Pancreas (tissue), 10 donors: ENCODE data around the gene OR10G3. TPM values are rescaled to one million over a fixed set of nuclear protein-coding genes. Genes with fewer than 3 reads are reported as not detected.
"Not testable (repeated sequence)": the region's sequence is repeated elsewhere in the genome, so short reads cannot be mapped to it uniquely, and the experiment has no call there.

Experiments
- ATAC-seq, 4 donors: fragments of 200-7000 bp; cut with Tn5 transposase; one replicate each; pipeline versions ENCODE4 v1.8.0 to v1.9.1; 2020; ENCODE audit warnings: mild to moderate bottlenecking in 4 of 4, moderate library complexity in 4 of 4
- DNase-seq, 6 donors: peaks; one replicate each; pipeline ENCODE4 v3.0.0-alpha.2; 2020
- FAIRE-seq: peaks from 2 replicates; lab custom pipeline; 2012; peaks lifted over from hg19 to GRCh38; lab: Jason Lieb, UNC
- H3K27ac ChIP-seq, 4 donors: fragments of 200-600 bp; sonication (generic); 1 replicate in 3 of 4; 2 replicates in 1 of 4; pipeline versions ENCODE4 v1.5.0 to v1.8.0; 2020
- H3K27me3 ChIP-seq, 4 donors: fragments of 200-600 bp; one replicate each; pipeline ENCODE4 v1.8.0; 2021
- H3K36me3 ChIP-seq, 3 donors: fragments of 200-600 bp; sonication (generic) in 1 of 3; one replicate each; pipeline versions ENCODE4 v1.5.0 to v1.8.0; 2020 to 2021
- H3K4me1 ChIP-seq, 3 donors: fragments of 200-600 bp; one replicate each; pipeline ENCODE4 v1.8.0; 2021
- H3K4me3 ChIP-seq, 4 donors: fragments of 200-600 bp; sonication (generic) in 2 of 4; one replicate each; pipeline versions ENCODE4 v1.5.0 to v1.8.0; 2020 to 2021
- H3K9me3 ChIP-seq, 4 donors: fragments of 200-600 bp; one replicate each; pipeline ENCODE4 v1.8.0; 2021
- WGBS, 2 donors: extraction: QIAGEN DNeasy Blood & Tissue Kit; methylation state at CpG; one replicate each; pipeline ENCODE4 v1.1.7; 2013; 5-methylcytosine and 5-hydroxymethylcytosine counted together
- intact Hi-C, 3 donors: fragments of 100-400 bp; cut with DNase I; formaldehyde crosslinking; loops; one replicate each; pipeline versions ENCODE4 v1.11.1 to v1.14.2; 2022
- polyA plus RNA-seq, 2 donors: library from polyadenylated mRNA; stranded (reverse); fragments of 200-250 nt; gene quantifications; one replicate each; pipeline ENCODE4 v1.2.3, GENCODE V29; 2013
- total RNA-seq, 6 donors: library from RNA; stranded (reverse); fragmentation: NEBNext Ultra II Directional in 4 of 6; extraction: Animal tissue kit (Norgen Biotek cat#: 25700) in 4 of 6; gene quantifications; one replicate each; pipeline versions ENCODE4 v1.2.1 to v1.2.4, GENCODE V29; 2021 to 2023
- TF ChIP-seq, protein P1 (sequence below), 4 donors: fragments of 200-600 bp; sonication (generic) in 3 of 4; IDR thresholded peaks; one replicate each; pipeline versions ENCODE4 v1.5.0 to v1.8.0; 2021; ENCODE audit warnings: antibody characterized with exemption in 4 of 4
- donor health status: healthy with polysubstance abuse.
- donor health status: DM: no; HTN: no; CAD: no; lungs with moderate emphysema.
- donor health status: DM: no; HTN: no; CAD: no.
- donor health status: control.
- donor health status: control.
- donor health status: Bipolar disorder and iron deficiency.
- donor health status: DM: yes; HTN: yes; CAD: no.
- donor health status: DM: no; HTN: no; CAD: no.
- donor health status: DM: no; HTN: no; CAD: no.
- donor health status: DM: yes; HTN: yes; CAD: no.

Gene OR10G3, protein sequence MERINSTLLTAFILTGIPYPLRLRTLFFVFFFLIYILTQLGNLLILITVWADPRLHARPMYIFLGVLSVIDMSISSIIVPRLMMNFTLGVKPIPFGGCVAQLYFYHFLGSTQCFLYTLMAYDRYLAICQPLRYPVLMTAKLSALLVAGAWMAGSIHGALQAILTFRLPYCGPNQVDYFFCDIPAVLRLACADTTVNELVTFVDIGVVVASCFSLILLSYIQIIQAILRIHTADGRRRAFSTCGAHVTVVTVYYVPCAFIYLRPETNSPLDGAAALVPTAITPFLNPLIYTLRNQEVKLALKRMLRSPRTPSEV
- total RNA-seq (not detected), polyA plus RNA-seq (not detected)

GRCh38 chr14:21579976-21580375 is at the start of gene OR10G3:
OR10G3 (minus strand) TSS chr14:21580076; CDS start chr14:21570744, 9,332 bp downstream.
- no peaks in the 10 kb centered on the region for H3K36me3 ChIP-seq
- WGBS, 2 donors = 70 to 83% methylated on average over 2 of the region's 2 CpGs
- no peak within 1 kb of the TSS for H3K27ac ChIP-seq
- H3K4me3 ChIP-seq = no peak within 1 kb of the TSS
- H3K4me1 ChIP-seq = no peaks in the 10 kb centered on the region
- TF ChIP-seq, protein P1, sequence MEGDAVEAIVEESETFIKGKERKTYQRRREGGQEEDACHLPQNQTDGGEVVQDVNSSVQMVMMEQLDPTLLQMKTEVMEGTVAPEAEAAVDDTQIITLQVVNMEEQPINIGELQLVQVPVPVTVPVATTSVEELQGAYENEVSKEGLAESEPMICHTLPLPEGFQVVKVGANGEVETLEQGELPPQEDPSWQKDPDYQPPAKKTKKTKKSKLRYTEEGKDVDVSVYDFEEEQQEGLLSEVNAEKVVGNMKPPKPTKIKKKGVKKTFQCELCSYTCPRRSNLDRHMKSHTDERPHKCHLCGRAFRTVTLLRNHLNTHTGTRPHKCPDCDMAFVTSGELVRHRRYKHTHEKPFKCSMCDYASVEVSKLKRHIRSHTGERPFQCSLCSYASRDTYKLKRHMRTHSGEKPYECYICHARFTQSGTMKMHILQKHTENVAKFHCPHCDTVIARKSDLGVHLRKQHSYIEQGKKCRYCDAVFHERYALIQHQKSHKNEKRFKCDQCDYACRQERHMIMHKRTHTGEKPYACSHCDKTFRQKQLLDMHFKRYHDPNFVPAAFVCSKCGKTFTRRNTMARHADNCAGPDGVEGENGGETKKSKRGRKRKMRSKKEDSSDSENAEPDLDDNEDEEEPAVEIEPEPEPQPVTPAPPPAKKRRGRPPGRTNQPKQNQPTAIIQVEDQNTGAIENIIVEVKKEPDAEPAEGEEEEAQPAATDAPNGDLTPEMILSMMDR (IDR thresholded peaks at IDR 0.05) = no peak
- DNase-seq (no peak), FAIRE-seq (no peak), ATAC-seq (no peak)
- H3K27me3 ChIP-seq = no peaks in the 10 kb centered on the region
- intact Hi-C loops = no loop called here
- H3K9me3 ChIP-seq = no peaks in the 10 kb centered on the region

DNA sequence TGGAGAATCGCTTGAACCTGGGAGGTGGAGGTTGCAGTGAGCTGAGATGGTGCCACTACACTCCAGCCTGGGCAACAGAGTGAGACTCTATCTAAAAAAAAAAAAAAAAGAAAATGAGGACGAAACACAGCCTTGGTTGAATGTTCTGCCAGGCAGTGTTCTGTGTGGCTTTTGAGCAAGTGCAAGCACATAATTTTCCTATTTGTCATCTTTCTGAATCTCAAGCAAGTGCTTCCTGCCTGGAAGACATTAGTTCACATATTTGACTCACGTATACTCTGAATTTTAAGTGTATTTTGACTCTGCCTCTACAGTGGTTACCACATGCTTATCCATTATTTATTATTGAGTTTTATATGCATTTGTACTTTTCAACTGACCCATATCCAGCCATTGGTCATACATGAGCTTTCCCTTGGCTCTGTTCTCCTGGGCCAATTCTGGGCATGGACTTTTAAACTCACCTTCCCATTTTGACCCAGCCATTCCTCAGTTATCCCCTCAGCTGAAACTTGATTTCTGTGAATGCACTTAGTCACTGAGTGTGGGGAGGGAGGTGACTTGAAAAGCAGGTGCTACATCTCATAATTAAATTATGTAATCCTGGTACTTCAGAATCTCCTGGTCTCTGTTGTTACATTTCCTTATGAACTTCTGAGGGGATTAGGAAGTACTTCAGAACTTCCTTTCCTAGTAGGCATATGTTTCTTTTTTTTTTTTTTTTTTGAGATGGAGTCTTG is 46.8 kb upstream of the OR10G3 start:
- Histone ChIP-seq H3K4me1 (no peaks in the 10 kb centered on the region), H3K4me3 (no peak overlapping the region), H3K9me3 (no peaks in the 10 kb centered on the region), H3K27me3 (no peaks in the 10 kb centered on the region), H3K36me3 (no peaks in the 10 kb centered on the region), H3K27ac (no peak overlapping the region)
- TF ChIP-seq, protein P1 (IDR thresholded peaks at IDR 0.05) = no peak
- 50 to 58% methylated on average over 3 of the region's 3 CpGs for WGBS, 2 donors
- ATAC-seq = no peak
- FAIRE-seq = no peak
- no peak for DNase-seq
- intact Hi-C loops = no loop called here

DNA sequence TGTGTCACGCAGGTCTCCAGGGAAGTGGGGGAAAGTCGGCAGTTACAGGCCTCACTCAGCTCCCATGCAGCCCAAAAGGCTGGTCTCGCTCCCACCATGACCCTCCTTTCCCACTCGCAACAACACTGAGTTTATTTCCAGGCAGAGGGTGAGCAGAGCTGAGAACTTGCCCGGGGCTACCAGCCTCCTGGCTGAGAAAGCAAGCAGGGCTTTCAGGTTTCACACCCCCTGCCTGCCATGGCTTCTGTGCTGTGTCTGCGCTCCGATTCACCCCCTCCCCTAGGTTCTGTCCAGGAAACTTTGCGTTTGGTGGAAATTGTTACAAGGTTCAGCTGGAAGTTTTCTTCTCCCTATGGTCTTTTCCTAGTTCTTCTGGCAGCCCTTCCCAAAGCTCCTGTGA is 37.7 kb upstream of the OR10G3 start:
- no peak for ATAC-seq
- no peak for FAIRE-seq
- H3K9me3 ChIP-seq = no peaks in the 10 kb centered on the region
- H3K36me3 ChIP-seq = no peaks in the 10 kb centered on the region
- no peak overlapping the region for H3K27ac ChIP-seq
- no peak overlapping the region for H3K4me3 ChIP-seq
- 57 to 64% methylated on average over 8 of the region's 8 CpGs for WGBS, 2 donors
- H3K27me3 ChIP-seq = no peaks in the 10 kb centered on the region
- TF ChIP-seq, protein P1 (IDR thresholded peaks at IDR 0.05) = no peak
- DNase-seq = no peak
- H3K4me1 ChIP-seq = no peaks in the 10 kb centered on the region
- intact Hi-C loops = no loop called here

DNA sequence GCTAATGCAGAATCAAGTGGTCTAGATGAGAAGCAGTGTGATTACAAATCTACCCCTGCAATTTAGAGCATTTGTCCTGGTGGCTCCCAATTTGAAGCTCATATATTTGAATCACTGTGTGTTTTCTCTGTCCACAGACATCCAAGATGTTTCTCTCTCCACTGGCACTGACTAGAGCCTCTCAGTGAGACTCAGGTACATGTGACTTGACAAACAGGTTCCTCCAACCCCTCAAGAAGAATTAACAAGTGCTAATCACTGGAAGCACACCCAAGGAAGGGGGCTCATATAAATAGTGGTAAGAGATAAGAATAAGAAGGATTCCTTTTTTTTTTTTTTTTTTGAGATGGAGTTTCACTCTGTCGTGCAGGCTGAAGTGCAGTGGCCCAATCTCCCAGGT is 34.4 kb upstream of the OR10G3 start:
- no peaks in the 10 kb centered on the region for H3K9me3 ChIP-seq
- no peaks in the 10 kb centered on the region for H3K36me3 ChIP-seq
- WGBS, 2 donors = 8 to 11% methylated on average over 1 of the region's 1 CpG
- no peak for ATAC-seq
- H3K27ac ChIP-seq = no peak overlapping the region
- no peak for DNase-seq
- H3K4me1 ChIP-seq = no peaks in the 10 kb centered on the region
- FAIRE-seq = no peak
- no peaks in the 10 kb centered on the region for H3K27me3 ChIP-seq
- H3K4me3 ChIP-seq = no peak overlapping the region
- TF ChIP-seq, protein P1 (IDR thresholded peaks at IDR 0.05) = no peak
- intact Hi-C loops = no loop called here

DNA sequence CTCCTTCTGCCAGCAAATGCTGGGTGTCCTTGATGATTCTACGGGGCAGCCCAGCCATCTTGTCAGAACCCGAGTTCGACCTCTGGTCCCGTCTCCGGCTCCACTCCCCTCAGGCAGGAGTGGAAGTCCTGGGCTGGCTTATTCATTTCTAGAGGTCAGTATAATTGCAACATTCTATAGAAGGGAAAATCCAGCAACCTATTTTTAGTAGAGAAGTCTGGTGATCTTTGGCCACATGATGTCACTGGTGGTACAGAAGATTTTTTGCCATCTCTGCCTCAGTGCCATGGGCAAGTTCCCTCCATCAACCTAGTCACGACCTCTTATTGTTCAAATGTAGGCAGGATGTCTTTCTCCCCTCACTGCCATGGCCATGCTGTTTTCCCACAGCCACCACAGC is 32.4 kb upstream of the OR10G3 start:
- H3K36me3 ChIP-seq = no peaks in the 10 kb centered on the region
- DNase-seq (no peak), ATAC-seq (no peak), FAIRE-seq (no peak)
- H3K4me3 ChIP-seq = no peak overlapping the region
- H3K9me3 ChIP-seq = no peaks in the 10 kb centered on the region
- no peaks in the 10 kb centered on the region for H3K27me3 ChIP-seq
- H3K27ac ChIP-seq = no peak overlapping the region
- no peaks in the 10 kb centered on the region for H3K4me1 ChIP-seq
- intact Hi-C loops = no loop called here
- WGBS, 2 donors = 51 to 56% methylated on average over 6 of the region's 6 CpGs
- TF ChIP-seq, protein P1 (IDR thresholded peaks at IDR 0.05) = no peak

DNA sequence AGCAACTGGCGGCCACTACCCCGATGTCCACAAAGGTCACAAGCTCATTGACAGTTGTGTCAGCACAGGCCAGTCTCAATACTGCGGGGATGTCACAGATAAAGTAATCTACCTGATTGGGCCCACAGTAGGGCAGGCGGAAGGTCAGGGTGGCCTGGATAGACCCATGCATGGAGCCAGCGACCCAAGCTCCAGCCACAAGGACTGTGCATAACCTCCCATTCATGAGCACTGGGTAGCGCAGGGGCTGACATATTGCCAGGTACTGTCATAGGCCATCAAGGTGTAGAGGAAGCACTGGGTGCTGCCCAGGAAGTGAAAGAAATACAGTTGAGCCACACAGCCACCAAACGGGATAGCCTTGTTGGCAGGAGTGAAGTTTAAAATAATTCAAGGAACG is 22.3 kb upstream of the OR10G3 start:
- not testable (repeated sequence) for FAIRE-seq, ATAC-seq

More for the DNA sequence above, 22.3 kb upstream of the OR10G3 start:
- H3K4me1 ChIP-seq, H3K27ac ChIP-seq, H3K36me3 ChIP-seq, DNase-seq, H3K27me3 ChIP-seq, H3K9me3 ChIP-seq, intact Hi-C loops, H3K4me3 ChIP-seq: not testable (repeated sequence)
- 71 to 75% methylated on average over 5 to 8 of the region's 8 CpGs for WGBS, 2 donors
